SK-N-SH (cell line): ENCODE results near the gene EEFSEC. TPM values are rescaled to one million over a fixed set of nuclear protein-coding genes. Genes with fewer than 3 reads are reported as not detected.

Experiments used
- CTCF ChIA-PET: fragments of 300-600, 350-600 bp; formaldehyde crosslinking; extraction: SDS; loops from one replicate; lab custom pipeline; 2021; lab: Yijun Ruan, JAX
- POLR2A ChIA-PET: fragments of 350-600 bp; sonication (Branson Sonifier 250); formaldehyde crosslinking; extraction: SDS; loops from one replicate; lab custom pipeline; 2020; ENCODE audit warnings: antibody characterized with exemption, inconsistent platforms; lab: Yijun Ruan, JAX
- DNase-seq: peaks from one replicate; pipeline ENCODE4 v3.0.0; 2012
- H2AFZ ChIP-seq: fragments of 200-600 bp; sonication (generic); 2 replicates; pipeline ENCODE4 v1.8.1; 2016; ENCODE audit warnings: antibody characterized with exemption, mild to moderate bottlenecking, low read depth
- H3F3A ChIP-seq: fragments of 200-600 bp; sonication (generic); replicated peaks from 2 replicates; pipeline ENCODE3; 2016; ENCODE audit warnings: antibody characterized with exemption, mild to moderate bottlenecking; ENCODE audit not compliant: insufficient read depth
- H3K27ac ChIP-seq, 2 experiments: fragments of 200-500 bp in 1 of 2; fragments of 200-600 bp in 1 of 2; sonication (Bioruptor generic) in 1 of 2; sonication (generic), shearing (Covaris generic) in 1 of 2; 2 replicates each; pipeline versions ENCODE4 v1.5.1 to v1.6.1; 2014 to 2016; ENCODE audit warnings: low read depth in 2 of 2, inconsistent platforms in 1 of 2, low read length in 1 of 2, mild to moderate bottlenecking in 1 of 2, mixed read lengths in 1 of 2
- H3K27me3 ChIP-seq: fragments of 200-600 bp; sonication (generic), shearing (Covaris generic); 2 replicates; pipeline ENCODE4 v1.6.1; 2016; ENCODE audit warnings: mixed run types; ENCODE audit not compliant: insufficient read depth
- H3K36me3 ChIP-seq, 2 experiments: fragments of 200-500 bp in 1 of 2; fragments of 200-600 bp in 1 of 2; sonication (Bioruptor generic) in 1 of 2; sonication (generic) in 1 of 2; replicated peaks in 1 of 2; 2 replicates each; pipeline versions ENCODE3 to v1.5.1; 2014 to 2016; ENCODE audit warnings: low read length in 1 of 2, mild to moderate bottlenecking in 1 of 2; ENCODE audit not compliant: insufficient read depth in 2 of 2, control insufficient read depth in 1 of 2
- H3K4me1 ChIP-seq, 2 experiments: fragments of 200-500 bp in 1 of 2; fragments of 200-600 bp in 1 of 2; sonication (Bioruptor generic) in 1 of 2; sonication (generic), shearing (Covaris generic) in 1 of 2; 2 replicates each; pipeline versions ENCODE4 v1.5.1 to v1.6.1; 2014 to 2016; ENCODE audit warnings: low read depth in 1 of 2, low read length in 1 of 2, mixed run types in 1 of 2; ENCODE audit not compliant: insufficient read depth in 2 of 2, control insufficient read depth in 1 of 2
- H3K4me2 ChIP-seq: fragments of 200-600 bp; sonication (generic), shearing (Covaris generic); 2 replicates; pipeline ENCODE4 v1.6.1; 2017; ENCODE audit warnings: mixed run types
- H3K4me3 ChIP-seq, 2 experiments: fragments of 200-500 bp in 1 of 2; fragments of 200-600 bp in 1 of 2; sonication (Bioruptor generic) in 1 of 2; sonication (generic), shearing (Covaris generic) in 1 of 2; 2 replicates each; pipeline versions ENCODE4 v1.5.1 to v1.8.1; 2014 to 2016; ENCODE audit warnings: low read depth in 2 of 2, inconsistent platforms in 1 of 2, low read length in 1 of 2, mild to moderate bottlenecking in 1 of 2, mixed read lengths in 1 of 2, moderate library complexity in 1 of 2
- H3K79me2 ChIP-seq: fragments of 200-600 bp; sonication (generic); 2 replicates; pipeline ENCODE4 v1.8.1; 2017; ENCODE audit warnings: mild to moderate bottlenecking; ENCODE audit not compliant: insufficient read depth
- H3K9ac ChIP-seq: fragments of 200-600 bp; sonication (generic); 2 replicates; pipeline ENCODE4 v1.6.1; 2017; ENCODE audit warnings: mixed run types
- H3K9me2 ChIP-seq: fragments of 200-600 bp; sonication (generic); 2 replicates; pipeline ENCODE4 v1.6.1; 2017; ENCODE audit warnings: mixed run types
- H3K9me3 ChIP-seq: fragments of 200-600 bp; sonication (generic); 2 replicates; pipeline ENCODE4 v1.6.1; 2017; ENCODE audit warnings: mixed run types, mild to moderate bottlenecking, moderate library complexity
- H4K20me1 ChIP-seq: fragments of 200-600 bp; sonication (generic); 2 replicates; pipeline ENCODE4 v1.6.1; 2017; ENCODE audit warnings: mild to moderate bottlenecking, mixed run types; ENCODE audit not compliant: insufficient read depth
- ELF1 ChIP-seq: IDR thresholded peaks from 2 replicates; pipeline ENCODE4 v1.4.0; 2012
- FOSL2 ChIP-seq: IDR thresholded peaks from 2 replicates; pipeline ENCODE4 v1.4.0; 2012; ENCODE audit warnings: low read depth, mild to moderate bottlenecking, moderate library complexity, borderline replicate concordance
- FOXJ3 ChIP-seq: sonication (generic); formaldehyde crosslinking; IDR thresholded peaks from 2 replicates; pipeline ENCODE4 v1.5.1; 2020; ENCODE audit warnings: mild to moderate bottlenecking, missing genetic modification reagents
- FOXM1 ChIP-seq: IDR thresholded peaks from 2 replicates; pipeline ENCODE4 v1.4.0; 2012; ENCODE audit warnings: low read depth, mild to moderate bottlenecking
- GABPA ChIP-seq: IDR thresholded peaks from 2 replicates; pipeline ENCODE4 v1.4.0; 2012; ENCODE audit warnings: low read depth, mild to moderate bottlenecking
- GATA2 ChIP-seq: sonication (generic); formaldehyde crosslinking; IDR thresholded peaks from 2 replicates; pipeline ENCODE4 v1.5.0; 2020; ENCODE audit warnings: mild to moderate bottlenecking, missing genetic modification reagents
- JUND ChIP-seq: IDR thresholded peaks from 2 replicates; pipeline ENCODE4 v1.4.0; 2012
- MEF2A ChIP-seq: IDR thresholded peaks from 2 replicates; pipeline ENCODE4 v1.4.0; 2012; ENCODE audit warnings: low read depth, borderline replicate concordance
- NRF1 ChIP-seq: IDR thresholded peaks from 2 replicates; pipeline ENCODE4 v1.6.1; 2012; ENCODE audit warnings: low read depth, mild to moderate bottlenecking, low read length
- RCOR1 ChIP-seq: fragments of 150-350 bp; IDR thresholded peaks from 2 replicates; pipeline ENCODE4 v1.6.1; 2017; ENCODE audit warnings: antibody characterized with exemption, low read length
- RXRA ChIP-seq: IDR thresholded peaks from 2 replicates; pipeline ENCODE4 v1.4.0; 2012; ENCODE audit warnings: low read depth, mild to moderate bottlenecking, borderline replicate concordance
- TEAD4 ChIP-seq: IDR thresholded peaks from 2 replicates; pipeline ENCODE4 v1.4.0; 2012; ENCODE audit warnings: mild to moderate bottlenecking, borderline replicate concordance; ENCODE audit not compliant: insufficient read depth
- WGBS: methylation state at CpG from one replicate; pipeline ENCODE4 v1.1.6; 2017; ENCODE audit warnings: low lambda C conversion rate; 5-methylcytosine and 5-hydroxymethylcytosine counted together
- polyA plus RNA-seq, 3 experiments: library from polyadenylated mRNA; depleted of rRNA; stranded (reverse); fragments of >200 nt; gene quantifications; 2 replicates each; pipeline ENCODE4 v1.2.3, GENCODE V29; 2012
- TF ChIP-seq, protein P1 (sequence below): IDR thresholded peaks from 2 replicates; pipeline ENCODE4 v1.6.1; 2012; ENCODE audit warnings: mild to moderate bottlenecking, low read depth, low read length, moderate library complexity
- TF ChIP-seq, protein P2 (sequence below): IDR thresholded peaks from 2 replicates; pipeline ENCODE4; 2012
- TF ChIP-seq, protein P3 (sequence below): IDR thresholded peaks from 2 replicates; pipeline ENCODE4 v1.4.0; 2012; ENCODE audit warnings: low read depth, borderline replicate concordance
- TF ChIP-seq, protein P4 (sequence below): fragments of 200-600 bp; sonication (generic); IDR thresholded peaks from 2 replicates; pipeline ENCODE4 v1.6.1; 2017; ENCODE audit warnings: antibody characterized with exemption, mild to moderate bottlenecking, moderate library complexity
- TF ChIP-seq, protein P5 (sequence below): fragments of 150-350 bp; IDR thresholded peaks from 2 replicates; pipeline ENCODE4 v1.6.1; 2017; ENCODE audit warnings: antibody characterized with exemption, low read length, low read depth, borderline replicate concordance

Gene EEFSEC
- polyA plus RNA-seq, 1 of the 3 experiments (the other 2 are of a cell fraction), result 12.4 TPM

DNA sequence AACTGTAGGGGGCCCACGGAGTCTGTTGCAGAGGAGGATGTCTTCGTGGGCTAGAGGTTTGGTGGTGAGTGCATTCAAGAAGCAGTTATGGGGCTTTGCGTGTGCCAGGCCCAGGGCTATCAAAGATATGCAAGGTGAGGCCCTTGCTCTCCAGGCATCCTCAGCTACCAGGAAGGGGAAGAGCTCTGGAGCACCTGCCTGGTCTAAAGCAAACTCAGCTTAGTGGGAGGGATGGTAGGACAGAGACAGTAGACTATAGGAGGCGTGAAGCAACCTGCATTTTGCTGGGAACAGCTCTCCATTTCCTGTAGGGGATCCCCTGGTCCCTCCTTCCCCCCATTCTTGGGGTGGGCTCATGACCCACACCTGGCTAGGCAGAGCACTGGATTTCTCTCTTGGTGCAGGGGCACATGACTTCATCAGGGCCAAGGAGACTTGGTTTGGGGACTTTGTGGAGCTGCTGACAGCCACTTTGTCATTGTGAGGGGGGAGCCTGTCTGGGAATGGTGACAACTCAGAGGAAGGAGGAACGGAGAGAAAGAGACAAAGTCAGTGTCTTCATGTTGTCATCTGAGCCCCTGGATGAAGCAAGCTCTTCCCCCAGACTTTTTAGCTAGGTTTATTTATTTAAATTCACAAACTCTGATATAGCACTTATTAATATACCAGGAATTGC lies 8.6 kb upstream of the EEFSEC start:
- H3K9me2 ChIP-seq, result no peaks in the 10 kb centered on the region
- H3K79me2 ChIP-seq, result no peaks in the 10 kb centered on the region
- ChIA-PET CTCF (interaction anchor here (1.0 to 2.2 kb wide), 3 partner anchors 8 to 49 kb away, joined by 3 to 12 read pairs (median 7); partner anchors contain the start of gene EEFSEC), POLR2A (no interaction called here)
- TF ChIP-seq ELF1 (no peak), RXRA (no peak), FOXJ3 (CRISPR knock-in tag) (no peak)
- TF ChIP-seq, protein P1, sequence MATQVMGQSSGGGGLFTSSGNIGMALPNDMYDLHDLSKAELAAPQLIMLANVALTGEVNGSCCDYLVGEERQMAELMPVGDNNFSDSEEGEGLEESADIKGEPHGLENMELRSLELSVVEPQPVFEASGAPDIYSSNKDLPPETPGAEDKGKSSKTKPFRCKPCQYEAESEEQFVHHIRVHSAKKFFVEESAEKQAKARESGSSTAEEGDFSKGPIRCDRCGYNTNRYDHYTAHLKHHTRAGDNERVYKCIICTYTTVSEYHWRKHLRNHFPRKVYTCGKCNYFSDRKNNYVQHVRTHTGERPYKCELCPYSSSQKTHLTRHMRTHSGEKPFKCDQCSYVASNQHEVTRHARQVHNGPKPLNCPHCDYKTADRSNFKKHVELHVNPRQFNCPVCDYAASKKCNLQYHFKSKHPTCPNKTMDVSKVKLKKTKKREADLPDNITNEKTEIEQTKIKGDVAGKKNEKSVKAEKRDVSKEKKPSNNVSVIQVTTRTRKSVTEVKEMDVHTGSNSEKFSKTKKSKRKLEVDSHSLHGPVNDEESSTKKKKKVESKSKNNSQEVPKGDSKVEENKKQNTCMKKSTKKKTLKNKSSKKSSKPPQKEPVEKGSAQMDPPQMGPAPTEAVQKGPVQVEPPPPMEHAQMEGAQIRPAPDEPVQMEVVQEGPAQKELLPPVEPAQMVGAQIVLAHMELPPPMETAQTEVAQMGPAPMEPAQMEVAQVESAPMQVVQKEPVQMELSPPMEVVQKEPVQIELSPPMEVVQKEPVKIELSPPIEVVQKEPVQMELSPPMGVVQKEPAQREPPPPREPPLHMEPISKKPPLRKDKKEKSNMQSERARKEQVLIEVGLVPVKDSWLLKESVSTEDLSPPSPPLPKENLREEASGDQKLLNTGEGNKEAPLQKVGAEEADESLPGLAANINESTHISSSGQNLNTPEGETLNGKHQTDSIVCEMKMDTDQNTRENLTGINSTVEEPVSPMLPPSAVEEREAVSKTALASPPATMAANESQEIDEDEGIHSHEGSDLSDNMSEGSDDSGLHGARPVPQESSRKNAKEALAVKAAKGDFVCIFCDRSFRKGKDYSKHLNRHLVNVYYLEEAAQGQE, result no peak
- H3K36me3 ChIP-seq, result no peaks in the 10 kb centered on the region
- peaks cover 0 to 5% of the 10 kb centered on the region in 2 experiments; a peak in 1 of 4 replicates for H3K4me1 ChIP-seq
- no peak overlapping the region for H3K4me2 ChIP-seq
- WGBS, result 71% methylated on average over 5 of the region's 5 CpGs
- no peak overlapping the region for H3K27ac ChIP-seq
- no peaks in the 10 kb centered on the region for H3K9me3 ChIP-seq
- no peak for DNase-seq
- H4K20me1 ChIP-seq, result no peaks in the 10 kb centered on the region
- no peaks in the 10 kb centered on the region for H3K27me3 ChIP-seq
- H3F3A ChIP-seq, result no peaks in the 10 kb centered on the region
- no peak overlapping the region for H2AFZ ChIP-seq
- H3K9ac ChIP-seq, result no peak overlapping the region
- H3K4me3 ChIP-seq, result no peak overlapping the region

DNA sequence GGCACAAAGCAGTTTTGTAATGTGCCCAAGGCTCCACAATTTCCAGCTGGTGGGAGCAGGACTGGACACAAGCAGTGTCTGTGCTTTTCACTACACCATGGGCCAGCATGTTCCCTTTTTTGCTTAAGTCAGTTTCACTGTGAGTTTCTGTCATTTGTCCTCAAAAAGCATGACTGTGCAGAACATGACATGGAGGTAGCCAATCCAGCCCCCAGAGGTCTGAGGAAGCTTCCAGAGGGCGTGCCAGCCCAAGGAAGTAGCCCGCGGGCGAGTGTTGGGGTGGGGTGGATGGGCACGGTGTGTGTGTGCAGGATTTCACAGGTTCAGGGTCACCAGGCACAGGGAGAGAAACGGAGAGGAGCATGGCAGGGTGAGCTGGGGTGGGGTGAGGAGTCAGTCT lies 8.0 kb upstream of the EEFSEC start:
- Histone ChIP-seq H3K9ac (no peak overlapping the region), H3K9me3 (no peaks in the 10 kb centered on the region), H3K27ac (no peak overlapping the region), H3K4me3 (no peak overlapping the region), H2AFZ (no peak overlapping the region), H3K4me2 (no peak overlapping the region), H3K79me2 (no peaks in the 10 kb centered on the region), H3K36me3 (no peaks in the 10 kb centered on the region), H4K20me1 (no peaks in the 10 kb centered on the region), H3K4me1 (peaks cover 0 to 5% of the 10 kb centered on the region in 2 experiments; a peak in 1 of 4 replicates), H3K9me2 (no peaks in the 10 kb centered on the region), H3K27me3 (no peaks in the 10 kb centered on the region), H3F3A (no peaks in the 10 kb centered on the region)
- ChIA-PET POLR2A (no interaction called here), CTCF (interaction anchor here (1.0 to 2.2 kb wide), 3 partner anchors 8 to 50 kb away, joined by 3 to 12 read pairs (median 7); partner anchors contain the start of gene EEFSEC)
- DNase-seq, result no peak
- WGBS, result 79% methylated on average over 6 of the region's 6 CpGs
- TF ChIP-seq GABPA (no peak), RCOR1 (no peak), MEF2A (no peak), TEAD4 (no peak), FOSL2 (no peak), FOXM1 (no peak), JUND (no peak), NRF1 (no peak), GATA2 (CRISPR knock-in tag) (no peak)
- TF ChIP-seq, protein P2, sequence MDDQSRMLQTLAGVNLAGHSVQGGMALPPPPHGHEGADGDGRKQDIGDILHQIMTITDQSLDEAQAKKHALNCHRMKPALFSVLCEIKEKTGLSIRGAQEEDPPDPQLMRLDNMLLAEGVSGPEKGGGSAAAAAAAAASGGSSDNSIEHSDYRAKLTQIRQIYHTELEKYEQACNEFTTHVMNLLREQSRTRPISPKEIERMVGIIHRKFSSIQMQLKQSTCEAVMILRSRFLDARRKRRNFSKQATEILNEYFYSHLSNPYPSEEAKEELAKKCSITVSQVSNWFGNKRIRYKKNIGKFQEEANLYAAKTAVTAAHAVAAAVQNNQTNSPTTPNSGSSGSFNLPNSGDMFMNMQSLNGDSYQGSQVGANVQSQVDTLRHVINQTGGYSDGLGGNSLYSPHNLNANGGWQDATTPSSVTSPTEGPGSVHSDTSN, result no peak
- TF ChIP-seq, protein P3, sequence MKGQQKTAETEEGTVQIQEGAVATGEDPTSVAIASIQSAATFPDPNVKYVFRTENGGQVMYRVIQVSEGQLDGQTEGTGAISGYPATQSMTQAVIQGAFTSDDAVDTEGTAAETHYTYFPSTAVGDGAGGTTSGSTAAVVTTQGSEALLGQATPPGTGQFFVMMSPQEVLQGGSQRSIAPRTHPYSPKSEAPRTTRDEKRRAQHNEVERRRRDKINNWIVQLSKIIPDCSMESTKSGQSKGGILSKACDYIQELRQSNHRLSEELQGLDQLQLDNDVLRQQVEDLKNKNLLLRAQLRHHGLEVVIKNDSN, result no peak
- TF ChIP-seq, protein P4, sequence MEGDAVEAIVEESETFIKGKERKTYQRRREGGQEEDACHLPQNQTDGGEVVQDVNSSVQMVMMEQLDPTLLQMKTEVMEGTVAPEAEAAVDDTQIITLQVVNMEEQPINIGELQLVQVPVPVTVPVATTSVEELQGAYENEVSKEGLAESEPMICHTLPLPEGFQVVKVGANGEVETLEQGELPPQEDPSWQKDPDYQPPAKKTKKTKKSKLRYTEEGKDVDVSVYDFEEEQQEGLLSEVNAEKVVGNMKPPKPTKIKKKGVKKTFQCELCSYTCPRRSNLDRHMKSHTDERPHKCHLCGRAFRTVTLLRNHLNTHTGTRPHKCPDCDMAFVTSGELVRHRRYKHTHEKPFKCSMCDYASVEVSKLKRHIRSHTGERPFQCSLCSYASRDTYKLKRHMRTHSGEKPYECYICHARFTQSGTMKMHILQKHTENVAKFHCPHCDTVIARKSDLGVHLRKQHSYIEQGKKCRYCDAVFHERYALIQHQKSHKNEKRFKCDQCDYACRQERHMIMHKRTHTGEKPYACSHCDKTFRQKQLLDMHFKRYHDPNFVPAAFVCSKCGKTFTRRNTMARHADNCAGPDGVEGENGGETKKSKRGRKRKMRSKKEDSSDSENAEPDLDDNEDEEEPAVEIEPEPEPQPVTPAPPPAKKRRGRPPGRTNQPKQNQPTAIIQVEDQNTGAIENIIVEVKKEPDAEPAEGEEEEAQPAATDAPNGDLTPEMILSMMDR, result no peak
- TF ChIP-seq, protein P5, sequence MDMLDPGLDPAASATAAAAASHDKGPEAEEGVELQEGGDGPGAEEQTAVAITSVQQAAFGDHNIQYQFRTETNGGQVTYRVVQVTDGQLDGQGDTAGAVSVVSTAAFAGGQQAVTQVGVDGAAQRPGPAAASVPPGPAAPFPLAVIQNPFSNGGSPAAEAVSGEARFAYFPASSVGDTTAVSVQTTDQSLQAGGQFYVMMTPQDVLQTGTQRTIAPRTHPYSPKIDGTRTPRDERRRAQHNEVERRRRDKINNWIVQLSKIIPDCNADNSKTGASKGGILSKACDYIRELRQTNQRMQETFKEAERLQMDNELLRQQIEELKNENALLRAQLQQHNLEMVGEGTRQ, result no peak
